Heart right ventricle (tissue), 16 donors: Measurements from ENCODE around the gene CABCOCO1. TPM values are rescaled to one million over a fixed set of nuclear protein-coding genes. Genes with fewer than 3 reads are reported as not detected.

Source experiments
- ATAC-seq, 8 donors: fragments of 200-7000 bp; cut with Tn5 transposase; one replicate each; pipeline ENCODE4 v1.9.1; 2020; ENCODE audit warnings: mild to moderate bottlenecking in 8 of 8, moderate library complexity in 8 of 8, moderate number of reproducible peaks in 1 of 8
- DNase-seq, 2 donors: peaks; one replicate each; pipeline ENCODE4 v3.0.0-alpha.2; 2020
- H3K27ac ChIP-seq, 10 donors: fragments of 200-600 bp; sonication (generic) in 2 of 10; one replicate each; pipeline versions ENCODE4 v1.5.0 to v1.8.0; 2020 to 2022; ENCODE audit warnings: mild to moderate bottlenecking in 3 of 10
- H3K27me3 ChIP-seq, 7 donors: fragments of 200-600 bp; one replicate each; pipeline ENCODE4 v1.8.0; 2021 to 2022; ENCODE audit warnings: mild to moderate bottlenecking in 2 of 7
- H3K36me3 ChIP-seq, 9 donors: fragments of 200-600 bp; sonication (generic) in 1 of 9; one replicate each; pipeline versions ENCODE4 v1.5.0 to v1.8.0; 2020 to 2022; ENCODE audit warnings: mild to moderate bottlenecking in 2 of 9
- H3K4me1 ChIP-seq, 9 donors: fragments of 200-600 bp; sonication (generic) in 1 of 9; one replicate each; pipeline versions ENCODE4 v1.5.0 to v1.8.0; 2020 to 2022; ENCODE audit warnings: mild to moderate bottlenecking in 4 of 9
- H3K4me3 ChIP-seq, 10 donors: fragments of 200-600 bp; sonication (generic) in 2 of 10; one replicate each; pipeline versions ENCODE4 v1.5.0 to v1.8.0; 2020 to 2022; ENCODE audit warnings: mild to moderate bottlenecking in 7 of 10, moderate library complexity in 2 of 10
- H3K9me3 ChIP-seq, 11 donors: fragments of 200-600 bp in 10 of 11; sonication (generic) in 2 of 11; one replicate each; pipeline versions ENCODE4 v1.5.0 to v1.8.0; 2013 to 2022; ENCODE audit warnings: mild to moderate bottlenecking in 2 of 11, control low read depth in 1 of 11, moderate library complexity in 1 of 11
- CTCF ChIP-seq, 9 donors: fragments of 200-600 bp; sonication (generic) in 2 of 9; IDR thresholded peaks; one replicate each; pipeline versions ENCODE4 v1.5.0 to v1.8.0; 2021 to 2022; ENCODE audit warnings: antibody characterized with exemption in 9 of 9, mild to moderate bottlenecking in 5 of 9, moderate library complexity in 1 of 9
- WGBS, 2 donors: extraction: QIAGEN DNeasy Blood & Tissue Kit; methylation state at CpG; one replicate each; pipeline ENCODE4 v1.1.7; 2013; ENCODE audit warnings: inconsistent platforms in 1 of 2; 5-methylcytosine and 5-hydroxymethylcytosine counted together
- intact Hi-C, 10 donors: fragments of 100-400 bp; cut with DNase I; formaldehyde crosslinking; loops; one replicate each; pipeline versions ENCODE4 v1.11.1 to v1.14.2; 2022
- polyA plus RNA-seq, 2 donors: library from polyadenylated mRNA; stranded (reverse); fragments of 200-250 nt; gene quantifications; one replicate each; pipeline ENCODE4 v1.2.3, GENCODE V29; 2013
- total RNA-seq, 10 donors: library from RNA; stranded (reverse); fragmentation: NEBNext Ultra II Directional in 3 of 10; extraction: Animal tissue kit (Norgen Biotek cat#: 25700) in 3 of 10; gene quantifications; one replicate each; pipeline versions ENCODE4 v1.2.1 to v1.2.4, GENCODE V29; 2021 to 2023
- donor health status: Arrhythmogenic right ventricular cardiomyopathy.
- donor health status: ischemic (EF 13 %, LVEDD 7.1; RV severe dilation, severe dysfunction).
- donor health status: healthy with polysubstance abuse.
- donor health status: DM: no; HTN: yes; CAD: no.
- donor health status: DM: no; HTN: no; CAD: no.
- donor health status: ischemic (EF 25% LVEDD 6.9; RV normal size, moderate dysfunction).
- donor health status: ischemic (EF 25% LVEDD 5.7; RV mildly dilated, moderate dysfunction).
- donor health status: healthy.
- donor health status: DM: yes; HTN: yes; CAD: no.
- donor health status: Ischemic cardiomyopathy.
- donor health status: ischemic (EF 35%, LVEDD 5.7; RV mildly dilated, moderate dysfunction).
- donor health status: nonischemic (EF 11% LVEDD 7.7; RV severe dilation, severe dysfunction).
- donor health status: DM: yes; HTN: yes; CAD: no.
- donor health status: PGD.
- donor health status: ischemic (EF 29% LVEDD 5.4; RV normal size, mild dysfunction).
- donor health status: nonischemic (EF 23%, LVEDD 6.1; RV moderate dilation, normal function).

The CABCOCO1 gene
- total and polyA plus RNA-seq, 12 donors, result 0.03 to 0.15 TPM; not detected in 10

- TF ChIP-seq CTCF (IDR thresholded peaks at IDR 0.05), result no peak
- ATAC-seq, result no peak
- Histone ChIP-seq H3K27me3 (no peaks in the 10 kb centered on the region), H3K27ac (no peak overlapping the region), H3K4me3 (no peak overlapping the region), H3K4me1 (peaks cover 0 to 20% (median 0%) of the 10 kb centered on the region in 9 donors), H3K36me3 (no peaks in the 10 kb centered on the region), H3K9me3 (no peaks in the 10 kb centered on the region)
- DNase-seq, result no peak
- intact Hi-C loops, result loop anchor here in 1 of 10 donors (5.0 kb wide), 1 partner anchor 1933 kb away; no protein-coding TSS in a partner anchor
- 78 to 88% methylated on average over 9 of the region's 9 CpGs for WGBS, 2 donors
These were observed 121.8 kb downstream of the CABCOCO1 start for GRCh38 chr10:61784354-61785133.

- no peaks in the 10 kb centered on the region for H3K9me3 ChIP-seq
- H3K36me3 ChIP-seq, result no peaks in the 10 kb centered on the region
- DNase-seq (no peak), ATAC-seq (no peak)
- H3K4me3 ChIP-seq, result no peak overlapping the region
- no peak overlapping the region for H3K27ac ChIP-seq
- H3K27me3 ChIP-seq, result no peaks in the 10 kb centered on the region
- TF ChIP-seq CTCF (IDR thresholded peaks at IDR 0.05), result no peak
- peaks cover 0 to 15% (median 0%) of the 10 kb centered on the region in 9 donors for H3K4me1 ChIP-seq
- WGBS, 2 donors, result 74 to 76% methylated on average over 3 of the region's 3 CpGs
- intact Hi-C loops, result loop anchor here in 1 of 10 donors (5.0 kb wide), 1 partner anchor 1932 kb away; no protein-coding TSS in a partner anchor
These were observed 122.9 kb downstream of the CABCOCO1 start for GRCh38 chr10:61785473-61786105.

- no peak for TF ChIP-seq CTCF (IDR thresholded peaks at IDR 0.05)
- ATAC-seq (no peak), DNase-seq (no peak)
- intact Hi-C loops, result loop anchor here in 1 of 10 donors (5.0 kb wide), 1 partner anchor 1931 kb away; no protein-coding TSS in a partner anchor
- Histone ChIP-seq H3K27ac (no peak overlapping the region), H3K9me3 (no peaks in the 10 kb centered on the region), H3K4me1 (peaks cover 0 to 15% (median 0%) of the 10 kb centered on the region in 9 donors), H3K36me3 (no peaks in the 10 kb centered on the region), H3K27me3 (no peaks in the 10 kb centered on the region), H3K4me3 (no peak overlapping the region)
- WGBS, 2 donors, result 56 to 72% methylated on average over 4 of the region's 4 CpGs
These were observed 124.0 kb downstream of the CABCOCO1 start for GRCh38 chr10:61786728-61787127.

- DNase-seq, result no peak
- Histone ChIP-seq H3K27me3 (no peaks in the 10 kb centered on the region), H3K9me3 (no peaks in the 10 kb centered on the region), H3K4me3 (no peak overlapping the region), H3K36me3 (no peaks in the 10 kb centered on the region), H3K4me1 (peaks cover 0 to 15% (median 0%) of the 10 kb centered on the region in 9 donors), H3K27ac (no peak overlapping the region)
- ATAC-seq, result no peak
- intact Hi-C loops, result loop anchor here in 1 of 10 donors (5.0 kb wide), 1 partner anchor 1930 kb away; no protein-coding TSS in a partner anchor
- no peak for TF ChIP-seq CTCF (IDR thresholded peaks at IDR 0.05)
- WGBS, 2 donors, result 56 to 69% methylated on average over 3 of the region's 3 CpGs
These were observed 124.4 kb downstream of the CABCOCO1 start for GRCh38 chr10:61787170-61787569.
